ENCODE results near the gene TTC23. TPM values are rescaled to one million over a fixed set of nuclear protein-coding genes. Genes with fewer than 3 reads are reported as not detected.

The TTC23 gene
- polyA plus RNA-seq, 4 donors, result 28.5 to 34.9 (median 32.0) TPM

- DNase-seq (ENCODE audit: low read depth in 4 of 4, low spot score in 3 of 4), result no peak
Observed at GRCh38 chr15:99168601-99169580, 80.5 kb downstream of the TTC23 start.

GRCh38 chr15:99167640-99168039 lies 81.7 kb downstream of the TTC23 start:
- DNase-seq (ENCODE audit: low read depth in 4 of 4, low spot score in 3 of 4), result no peak

GRCh38 chr15:99167201-99167600 lies 82.2 kb downstream of the TTC23 start:
- DNase-seq (ENCODE audit: low read depth in 4 of 4, low spot score in 3 of 4), result peak in 1 of 4 donors; percentile 9

- DNase-seq (ENCODE audit: low read depth in 4 of 4, low spot score in 3 of 4), result no peak
Observed at GRCh38 chr15:99165956-99166689, 83.3 kb downstream of the TTC23 start.

- DNase-seq (ENCODE audit: low read depth in 4 of 4, low spot score in 3 of 4), result no peak
Observed at GRCh38 chr15:99165020-99165790, 84.2 kb downstream of the TTC23 start.

- no peak for DNase-seq (ENCODE audit: low read depth in 4 of 4, low spot score in 3 of 4)
Observed at GRCh38 chr15:99164119-99164518, 85.3 kb downstream of the TTC23 start.

GRCh38 chr15:99163271-99164062 lies 85.9 kb downstream of the TTC23 start:
- DNase-seq (ENCODE audit: low read depth in 4 of 4, low spot score in 3 of 4), result no peak

- peak in 1 of 4 donors; percentile 6 for DNase-seq (ENCODE audit: low read depth in 4 of 4, low spot score in 3 of 4)
Observed at GRCh38 chr15:99158626-99159412, 90.6 kb downstream of the TTC23 start.

GRCh38 chr15:99157456-99157855 lies 91.9 kb downstream of the TTC23 start:
- DNase-seq (ENCODE audit: low read depth in 4 of 4, low spot score in 3 of 4), result no peak

GRCh38 chr15:99155961-99156443 lies 93.4 kb downstream of the TTC23 start:
- DNase-seq (ENCODE audit: low read depth in 4 of 4, low spot score in 3 of 4), result no peak

- DNase-seq (ENCODE audit: low read depth in 4 of 4, low spot score in 3 of 4), result no peak
Observed at GRCh38 chr15:99154271-99154670, 95.1 kb downstream of the TTC23 start.

GRCh38 chr15:99153026-99153535 lies 96.3 kb downstream of the TTC23 start:
- no peak for DNase-seq (ENCODE audit: low read depth in 4 of 4, low spot score in 3 of 4)

- DNase-seq (ENCODE audit: low read depth in 4 of 4, low spot score in 3 of 4), result no peak
Observed at GRCh38 chr15:99151156-99151555, 98.2 kb downstream of the TTC23 start.

GRCh38 chr15:99149366-99149765 lies 100.0 kb downstream of the TTC23 start:
- no peak for DNase-seq (ENCODE audit: low read depth in 4 of 4, low spot score in 3 of 4)

GRCh38 chr15:99148851-99149276 lies 100.5 kb downstream of the TTC23 start:
- no peak for DNase-seq (ENCODE audit: low read depth in 4 of 4, low spot score in 3 of 4)

- DNase-seq (ENCODE audit: low read depth in 4 of 4, low spot score in 3 of 4), result no peak
Observed at GRCh38 chr15:99146661-99147060, 102.7 kb downstream of the TTC23 start.

- DNase-seq (ENCODE audit: low read depth in 4 of 4, low spot score in 3 of 4), result no peak
Observed at GRCh38 chr15:99145778-99146177, 103.6 kb downstream of the TTC23 start.

- no peak for DNase-seq (ENCODE audit: low read depth in 4 of 4, low spot score in 3 of 4)
Observed at GRCh38 chr15:99145005-99145404, 104.4 kb downstream of the TTC23 start.

Data from left renal pelvis (tissue), 4 donors.